ENCODE measurements around the gene ST6GALNAC3. TPM values are rescaled to one million over a fixed set of nuclear protein-coding genes. Genes with fewer than 3 reads are reported as not detected.

Gene ST6GALNAC3
- total RNA-seq, 1 donor from 2014 or later, result 11.0 TPM

GRCh38 chr1:76059451-76059850 lies 15.1 kb upstream of the ST6GALNAC3 start:
- DNase-seq (ENCODE audit: low spot score, unreplicated experiment), result no peak
- Mint-ChIP-seq H3K4me3 (ENCODE audit: low read depth) (no peak overlapping the region), H3K4me1 (ENCODE audit: low read depth) (peaks cover 18% of the 10 kb centered on the region), H3K9me3 (ENCODE audit: low read depth) (no peaks in the 10 kb centered on the region), H3K27ac (no peak overlapping the region), H3K36me3 (ENCODE audit: insufficient read depth) (no peaks in the 10 kb centered on the region), H3K27me3 (peaks cover 8% of the 10 kb centered on the region)
- no peak for TF ChIP-seq CTCF (IDR thresholded peaks at IDR 0.05; ENCODE audit: unreplicated experiment)

- DNase-seq (ENCODE audit: low spot score, unreplicated experiment), result no peak
- H3K27ac Mint-ChIP-seq, result no peak overlapping the region
- H3K27me3 Mint-ChIP-seq, result peaks cover 10% of the 10 kb centered on the region
- peaks cover 18% of the 10 kb centered on the region for H3K4me1 Mint-ChIP-seq (ENCODE audit: low read depth)
- H3K4me3 Mint-ChIP-seq (ENCODE audit: low read depth), result no peak overlapping the region
- no peaks in the 10 kb centered on the region for H3K9me3 Mint-ChIP-seq (ENCODE audit: low read depth)
- TF ChIP-seq CTCF (IDR thresholded peaks at IDR 0.05; ENCODE audit: unreplicated experiment), result no peak
- no peaks in the 10 kb centered on the region for H3K36me3 Mint-ChIP-seq (ENCODE audit: insufficient read depth)
Observed at GRCh38 chr1:76065270-76065669, 9.3 kb upstream of the ST6GALNAC3 start.

- Mint-ChIP-seq H3K27ac (no peak overlapping the region), H3K9me3 (ENCODE audit: low read depth) (no peaks in the 10 kb centered on the region), H3K36me3 (ENCODE audit: insufficient read depth) (no peaks in the 10 kb centered on the region), H3K4me1 (ENCODE audit: low read depth) (peaks cover 18% of the 10 kb centered on the region), H3K27me3 (peaks cover 10% of the 10 kb centered on the region), H3K4me3 (ENCODE audit: low read depth) (no peak overlapping the region)
- TF ChIP-seq CTCF (IDR thresholded peaks at IDR 0.05; ENCODE audit: unreplicated experiment), result no peak
- DNase-seq (ENCODE audit: low spot score, unreplicated experiment), result no peak
Observed at GRCh38 chr1:76066394-76066793, 8.2 kb upstream of the ST6GALNAC3 start.

GRCh38 chr1:76068542-76068941 lies 6.0 kb upstream of the ST6GALNAC3 start:
- H3K27me3 Mint-ChIP-seq, result peaks cover 25% of the 10 kb centered on the region
- no peaks in the 10 kb centered on the region for H3K9me3 Mint-ChIP-seq (ENCODE audit: low read depth)
- no peak for DNase-seq (ENCODE audit: low spot score, unreplicated experiment)
- TF ChIP-seq CTCF (IDR thresholded peaks at IDR 0.05; ENCODE audit: unreplicated experiment), result no peak
- no peaks in the 10 kb centered on the region for H3K36me3 Mint-ChIP-seq (ENCODE audit: insufficient read depth)
- peaks cover 16% of the 10 kb centered on the region for H3K4me1 Mint-ChIP-seq (ENCODE audit: low read depth)
- H3K27ac Mint-ChIP-seq, result no peak overlapping the region
- no peak overlapping the region for H3K4me3 Mint-ChIP-seq (ENCODE audit: low read depth)

- H3K4me3 Mint-ChIP-seq (ENCODE audit: low read depth), result no peak overlapping the region
- DNase-seq (ENCODE audit: low spot score, unreplicated experiment), result no peak
- TF ChIP-seq CTCF (IDR thresholded peaks at IDR 0.05; ENCODE audit: unreplicated experiment), result no peak
- peaks cover 24% of the 10 kb centered on the region for H3K27me3 Mint-ChIP-seq
- H3K36me3 Mint-ChIP-seq (ENCODE audit: insufficient read depth), result no peaks in the 10 kb centered on the region
- H3K4me1 Mint-ChIP-seq (ENCODE audit: low read depth), result peaks cover 14% of the 10 kb centered on the region
- no peaks in the 10 kb centered on the region for H3K9me3 Mint-ChIP-seq (ENCODE audit: low read depth)
- peak overlapping the region; percentile 49 for H3K27ac Mint-ChIP-seq
Observed at GRCh38 chr1:76068953-76069561, 5.5 kb upstream of the ST6GALNAC3 start.
